H9 (cell line): ENCODE results near the gene ATP8B2. TPM values are rescaled to one million over a fixed set of nuclear protein-coding genes. Genes with fewer than 3 reads are reported as not detected.

ENCODE experiments used
- DNase-seq: peaks from one replicate; pipeline ENCODE4 v3.0.0-alpha.2; 2017
- H2AFZ ChIP-seq: one replicate; pipeline ENCODE4 v1.6.1; 2013; ENCODE audit warnings: mild to moderate bottlenecking, low read length, control low read depth, moderate library complexity
- H2AK5ac ChIP-seq: 2 replicates; pipeline ENCODE4 v1.6.1; 2013; ENCODE audit warnings: low read length, control low read depth, mixed read lengths; ENCODE audit not compliant: insufficient read length
- H2BK120ac ChIP-seq: one replicate; pipeline ENCODE4 v1.6.1; 2013; ENCODE audit warnings: low read depth, mild to moderate bottlenecking, low read length, control low read depth, inconsistent platforms; ENCODE audit not compliant: poor library complexity, severe bottlenecking
- H2BK12ac ChIP-seq: 2 replicates; pipeline ENCODE4 v1.6.1; 2013; ENCODE audit warnings: low read length, control low read depth, mixed read lengths, low read depth; ENCODE audit not compliant: insufficient read length
- H2BK15ac ChIP-seq: 2 replicates; pipeline ENCODE4 v1.6.1; 2013; ENCODE audit warnings: low read depth, low read length, control low read depth
- H2BK20ac ChIP-seq: one replicate; pipeline ENCODE4 v1.6.1; 2013; ENCODE audit warnings: low read depth, mild to moderate bottlenecking, low read length, control low read depth, inconsistent platforms; ENCODE audit not compliant: poor library complexity, severe bottlenecking
- H2BK5ac ChIP-seq: 2 replicates; pipeline ENCODE4 v1.6.1; 2013; ENCODE audit warnings: low read length, control low read depth, mixed read lengths; ENCODE audit not compliant: insufficient read length
- H3K14ac ChIP-seq: 2 replicates; pipeline ENCODE4 v1.6.1; 2013; ENCODE audit warnings: low read length, control low read depth; ENCODE audit not compliant: insufficient read depth
- H3K18ac ChIP-seq: 2 replicates; pipeline ENCODE4 v1.6.1; 2013; ENCODE audit warnings: low read depth, mild to moderate bottlenecking, mixed read lengths, low read length, control low read depth; ENCODE audit not compliant: insufficient read length
- H3K23ac ChIP-seq: 2 replicates; pipeline ENCODE4 v1.6.1; 2013; ENCODE audit warnings: low read length, control low read depth, mixed read lengths, low read depth; ENCODE audit not compliant: insufficient read length
- H3K23me2 ChIP-seq: 2 replicates; pipeline ENCODE4 v1.6.1; 2013; ENCODE audit warnings: low read depth, mild to moderate bottlenecking, mixed read lengths, low read length, control low read depth; ENCODE audit not compliant: insufficient read length, poor library complexity, severe bottlenecking
- H3K27ac ChIP-seq: 2 replicates; pipeline ENCODE4 v1.5.1; 2013; ENCODE audit warnings: low read length, control low read depth, mixed read lengths, low read depth; ENCODE audit not compliant: insufficient read length
- H3K27me3 ChIP-seq: 2 replicates; pipeline ENCODE4 v1.6.1; 2013; ENCODE audit warnings: low read length, control low read depth, inconsistent platforms; ENCODE audit not compliant: insufficient read depth
- H3K4ac ChIP-seq: 2 replicates; pipeline ENCODE4 v1.6.1; 2013; ENCODE audit warnings: low read depth, mild to moderate bottlenecking, control low read depth, inconsistent platforms, low read length, moderate library complexity
- H3K4me1 ChIP-seq: 2 replicates; pipeline ENCODE4 v1.6.1; 2013; ENCODE audit warnings: low read length, control low read depth, inconsistent platforms; ENCODE audit not compliant: insufficient read depth
- H3K4me2 ChIP-seq: 2 replicates; pipeline ENCODE4 v1.6.1; 2013; ENCODE audit warnings: low read length, control low read depth, mixed read lengths; ENCODE audit not compliant: insufficient read length, insufficient read depth
- H3K56ac ChIP-seq: 2 replicates; pipeline ENCODE4 v1.6.1; 2013; ENCODE audit warnings: low read depth, mild to moderate bottlenecking, mixed read lengths, low read length, control low read depth; ENCODE audit not compliant: insufficient read length
- H3K79me1 ChIP-seq: 2 replicates; pipeline ENCODE4 v1.6.1; 2013; ENCODE audit warnings: low read depth, mild to moderate bottlenecking, moderate library complexity, low read length, control low read depth, inconsistent platforms; ENCODE audit not compliant: insufficient read depth, poor library complexity, severe bottlenecking
- H3K79me2 ChIP-seq: 2 replicates; pipeline ENCODE4 v1.6.1; 2013; ENCODE audit warnings: low read length, control low read depth, inconsistent platforms; ENCODE audit not compliant: insufficient read depth
- H3K9ac ChIP-seq: 2 replicates; pipeline ENCODE4 v1.6.1; 2013; ENCODE audit warnings: low read length, control low read depth, mixed read lengths; ENCODE audit not compliant: insufficient read length; ENCODE audit errors: extremely low read depth
- H3K9me3 ChIP-seq: one replicate; pipeline ENCODE4 v1.6.1; 2013; ENCODE audit warnings: low read depth, low read length, inconsistent platforms; ENCODE audit not compliant: control insufficient read depth
- H3T11ph ChIP-seq: one replicate; pipeline ENCODE4 v1.6.1; 2013; ENCODE audit warnings: mild to moderate bottlenecking, low read length, control low read depth, inconsistent platforms
- H4K20me1 ChIP-seq: one replicate; pipeline ENCODE4 v1.6.1; 2013; ENCODE audit not compliant: control insufficient read depth, insufficient read length, insufficient read depth
- H4K5ac ChIP-seq: 2 replicates; pipeline ENCODE4 v1.6.1; 2013; ENCODE audit warnings: low read depth, mild to moderate bottlenecking, mixed read lengths, low read length, control low read depth; ENCODE audit not compliant: insufficient read length
- H4K8ac ChIP-seq: replicated peaks from 2 replicates; pipeline ENCODE4 v1.6.1; 2013; ENCODE audit warnings: low read length, control low read depth, mixed read lengths, low read depth; ENCODE audit not compliant: insufficient read length
- H4K91ac ChIP-seq: 2 replicates; pipeline ENCODE4 v1.6.1; 2013; ENCODE audit warnings: low read depth, mild to moderate bottlenecking, moderate library complexity, mixed read lengths, low read length, control low read depth; ENCODE audit not compliant: insufficient read length
- H3K27ac Mint-ChIP-seq, 3 experiments: 2 replicates in 2 of 3; 3 replicates in 1 of 3; pipeline ENCODE4 v1.8.0; 2020 to 2021; ENCODE audit warnings: mixed read lengths in 3 of 3, mild to moderate bottlenecking in 1 of 3, moderate library complexity in 1 of 3
- H3K27me3 Mint-ChIP-seq: 2 replicates; pipeline ENCODE4 v1.8.0; 2021; ENCODE audit warnings: low read depth, mild to moderate bottlenecking, moderate library complexity, mixed read lengths
- H3K36me3 Mint-ChIP-seq, 3 experiments: 2 replicates in 2 of 3; 3 replicates in 1 of 3; pipeline ENCODE4 v1.8.0; 2020 to 2021; ENCODE audit warnings: low read depth in 3 of 3, mixed read lengths in 3 of 3; ENCODE audit not compliant: insufficient read depth in 1 of 3
- H3K4me1 Mint-ChIP-seq, 2 experiments: 2 replicates each; pipeline ENCODE4 v1.8.0; 2020; ENCODE audit warnings: mixed read lengths in 2 of 2
- H3K4me3 Mint-ChIP-seq, 2 experiments: 2 replicates in 1 of 2; 3 replicates in 1 of 2; pipeline ENCODE4 v1.8.0; 2020 to 2021; ENCODE audit warnings: mild to moderate bottlenecking in 2 of 2, mixed read lengths in 2 of 2, moderate library complexity in 1 of 2
- H3K9me3 Mint-ChIP-seq, 2 experiments: 2 replicates in 1 of 2; 3 replicates in 1 of 2; pipeline ENCODE4 v1.8.0; 2020; ENCODE audit warnings: mild to moderate bottlenecking in 2 of 2, mixed read lengths in 2 of 2, moderate library complexity in 1 of 2
- WGBS: extraction: QIAGEN DNeasy Blood & Tissue Kit; methylation state at CpG from one replicate; pipeline ENCODE4 v1.1.7; 2013; ENCODE audit warnings: missing lambda C conversion rate, low lambda C conversion rate, mixed read lengths; ENCODE audit not compliant: insufficient read length; ENCODE audit errors: extremely low coverage; 5-methylcytosine and 5-hydroxymethylcytosine counted together
- total RNA-seq: library from RNA; stranded (reverse); gene quantifications from 2 replicates; pipeline ENCODE4 v1.2.1, GENCODE V29; 2021
- TF ChIP-seq, protein P1 (sequence below): fragments of 200-600 bp; sonication (generic); conservative IDR thresholded peaks from 3 replicates; pipeline ENCODE4 v1.8.0; 2021; ENCODE audit warnings: antibody characterized with exemption, mild to moderate bottlenecking

Gene ATP8B2
- total RNA-seq, 1 experiment from 2014 or later = 37.6 TPM

DNA sequence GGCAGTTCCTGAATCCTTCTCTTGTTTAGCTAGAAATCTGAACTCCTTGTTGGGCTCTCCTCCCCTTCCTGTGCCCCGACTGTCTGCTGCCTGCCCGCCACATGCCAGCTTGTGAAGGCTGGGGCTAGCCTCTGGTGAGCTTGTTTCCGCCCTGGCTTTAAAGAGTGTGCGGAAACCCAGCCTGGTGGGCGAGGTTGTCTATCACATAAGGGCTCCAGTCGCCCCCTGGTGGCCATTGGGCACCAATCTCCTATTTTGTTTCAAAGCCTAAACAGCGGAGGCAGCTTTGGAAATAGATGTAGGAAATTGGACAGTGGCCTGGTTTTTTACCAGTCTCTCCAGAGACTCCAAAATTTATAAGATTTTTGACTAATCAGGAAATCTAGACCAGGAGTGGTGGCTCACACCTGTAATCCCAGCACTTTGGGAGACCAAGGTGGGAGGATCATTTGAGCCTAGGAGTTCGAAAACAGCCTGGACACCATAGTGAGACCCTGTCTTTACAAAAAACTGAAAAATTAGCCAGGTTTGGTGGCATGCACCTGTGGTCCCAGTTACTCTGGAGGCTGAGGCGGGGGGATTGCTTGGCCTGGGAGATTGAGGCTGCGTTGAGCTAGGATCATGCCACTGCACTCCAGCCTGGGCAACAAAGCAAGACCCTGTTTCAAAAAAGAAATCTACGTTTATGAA is 9.8 kb downstream of the ATP8B2 start:
- Histone ChIP-seq H4K8ac (no peak overlapping the region), H4K91ac (no peak overlapping the region), H2BK12ac (no peak overlapping the region), H3K14ac (no peak overlapping the region), H3K4me2 (no peak overlapping the region), H2BK20ac (no peak overlapping the region), H2BK5ac (no peak overlapping the region), H2AK5ac (no peak overlapping the region), H3K79me2 (no peaks in the 10 kb centered on the region), H4K5ac (no peak overlapping the region), H3K27me3 (no peaks in the 10 kb centered on the region), H3K23ac (no peak overlapping the region), H3K23me2 (no peaks in the 10 kb centered on the region), H4K20me1 (no peaks in the 10 kb centered on the region), H2BK120ac (no peak overlapping the region), H3K79me1 (no peaks in the 10 kb centered on the region), H2BK15ac (no peak overlapping the region), H3T11ph (no peak overlapping the region), H3K9ac (no peak overlapping the region), H3K9me3 (no peaks in the 10 kb centered on the region), H3K56ac (no peak overlapping the region), H2AFZ (no peak overlapping the region), H3K4ac (no peak overlapping the region), H3K4me1 (no peaks in the 10 kb centered on the region), H3K27ac (no peak overlapping the region), H3K18ac (no peak overlapping the region)
- DNase-seq = peak; percentile 85
- peak overlapping the region in 2 of 3 experiments; percentile 76 to 82; a peak in 1 of 7 replicates for H3K27ac Mint-ChIP-seq
- no peaks in the 10 kb centered on the region for H3K27me3 Mint-ChIP-seq
- peaks cover 31 to 85% (median 73%) of the 10 kb centered on the region in 3 experiments for H3K36me3 Mint-ChIP-seq
- H3K9me3 Mint-ChIP-seq = no peaks in the 10 kb centered on the region
- WGBS = no CpG with 5 or more reads among the region's 11 CpGs
- TF ChIP-seq, protein P1, sequence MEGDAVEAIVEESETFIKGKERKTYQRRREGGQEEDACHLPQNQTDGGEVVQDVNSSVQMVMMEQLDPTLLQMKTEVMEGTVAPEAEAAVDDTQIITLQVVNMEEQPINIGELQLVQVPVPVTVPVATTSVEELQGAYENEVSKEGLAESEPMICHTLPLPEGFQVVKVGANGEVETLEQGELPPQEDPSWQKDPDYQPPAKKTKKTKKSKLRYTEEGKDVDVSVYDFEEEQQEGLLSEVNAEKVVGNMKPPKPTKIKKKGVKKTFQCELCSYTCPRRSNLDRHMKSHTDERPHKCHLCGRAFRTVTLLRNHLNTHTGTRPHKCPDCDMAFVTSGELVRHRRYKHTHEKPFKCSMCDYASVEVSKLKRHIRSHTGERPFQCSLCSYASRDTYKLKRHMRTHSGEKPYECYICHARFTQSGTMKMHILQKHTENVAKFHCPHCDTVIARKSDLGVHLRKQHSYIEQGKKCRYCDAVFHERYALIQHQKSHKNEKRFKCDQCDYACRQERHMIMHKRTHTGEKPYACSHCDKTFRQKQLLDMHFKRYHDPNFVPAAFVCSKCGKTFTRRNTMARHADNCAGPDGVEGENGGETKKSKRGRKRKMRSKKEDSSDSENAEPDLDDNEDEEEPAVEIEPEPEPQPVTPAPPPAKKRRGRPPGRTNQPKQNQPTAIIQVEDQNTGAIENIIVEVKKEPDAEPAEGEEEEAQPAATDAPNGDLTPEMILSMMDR = peak; percentile 91
- H3K4me3 Mint-ChIP-seq = no peak overlapping the region
- peaks cover 2 to 6% of the 10 kb centered on the region in 2 experiments for H3K4me1 Mint-ChIP-seq
